GM12878 (cell line): ENCODE results near the gene CELF2. TPM values are rescaled to one million over a fixed set of nuclear protein-coding genes. Genes with fewer than 3 reads are reported as not detected.

Experiments used
- ATAC-seq: fragments of 200-7000 bp; cut with Tn5 transposase; 3 replicates; pipeline ENCODE4 v1.9.1; 2020; ENCODE audit warnings: mild to moderate bottlenecking, moderate library complexity
- BruUV-seq: library from RNA; stranded (reverse); fragments of 400-500 nt; replicated peaks from 2 replicates; lab custom pipeline; 2021; lab: Mats Ljungman, UMichigan
- CTCF ChIA-PET: fragments of 300-600 bp; sonication (Branson Sonifier 250); formaldehyde crosslinking; extraction: SDS; loops from one replicate; lab custom pipeline; 2021; ENCODE audit warnings: inconsistent platforms; lab: Yijun Ruan, JAX
- POLR2A ChIA-PET: fragments of 350-600 bp; formaldehyde crosslinking; extraction: SDS; loops from one replicate; lab custom pipeline; 2021; ENCODE audit warnings: inconsistent platforms; lab: Charles Lee
- RAD21 ChIA-PET: fragments of 300-600 bp; sonication (Branson Sonifier 250); formaldehyde crosslinking; loops from one replicate; lab custom pipeline; 2023; ENCODE audit warnings: antibody characterized with exemption; ENCODE audit not compliant: unreplicated experiment; lab: Charles Lee
- SMC1A ChIA-PET: fragments of 300-600 bp; sonication (Branson Sonifier 250); formaldehyde crosslinking; loops from one replicate; lab custom pipeline; 2023; ENCODE audit not compliant: unreplicated experiment, uncharacterized antibody; lab: Charles Lee
- DNase-seq: peaks from one replicate; pipeline ENCODE4 v3.0.0-alpha.2; 2011; ENCODE audit warnings: low read depth, low spot score
- FAIRE-seq: peaks from 3 replicates; lab custom pipeline; 2011; peaks lifted over from hg19 to GRCh38; lab: Jason Lieb, UNC
- H2AFZ ChIP-seq: 2 replicates; pipeline ENCODE4 v1.6.0; 2011; ENCODE audit warnings: low read depth, low read length, control low read depth; ENCODE audit not compliant: control insufficient read depth
- H3K27ac ChIP-seq: 2 replicates; pipeline ENCODE4 v1.5.1; 2011; ENCODE audit warnings: control low read depth; ENCODE audit not compliant: control insufficient read depth, insufficient read depth
- H3K27me3 ChIP-seq, 2 experiments: replicated peaks in 1 of 2; 2 replicates each; pipeline versions ENCODE4 v1.6.0 to v1.6.1; 2011; ENCODE audit warnings: low read length in 1 of 2; ENCODE audit not compliant: control insufficient read depth in 2 of 2, insufficient read depth in 2 of 2
- H3K36me3 ChIP-seq, 2 experiments: 2 replicates each; pipeline ENCODE4 v1.5.1; 2011; ENCODE audit warnings: low read length in 1 of 2; ENCODE audit not compliant: control insufficient read depth in 2 of 2, insufficient read depth in 2 of 2
- H3K4me1 ChIP-seq: 2 replicates; pipeline ENCODE4 v1.6.1; 2011; ENCODE audit warnings: mild to moderate bottlenecking, low read length, moderate library complexity, mixed read lengths; ENCODE audit not compliant: control insufficient read depth, insufficient read depth
- H3K4me2 ChIP-seq: 2 replicates; pipeline ENCODE4 v1.6.0; 2011; ENCODE audit warnings: control low read depth; ENCODE audit not compliant: control insufficient read depth, insufficient read depth
- H3K4me3 ChIP-seq: fragments of 200-600 bp; sonication (generic); 2 replicates; pipeline ENCODE4 v1.5.1; 2016
- H3K79me2 ChIP-seq: 2 replicates; pipeline ENCODE4 v1.6.0; 2011; ENCODE audit warnings: low read length; ENCODE audit not compliant: control insufficient read depth, insufficient read depth
- H3K9ac ChIP-seq: 2 replicates; pipeline ENCODE4 v1.8.0; 2011; ENCODE audit warnings: low read length, control low read depth, mixed read lengths; ENCODE audit not compliant: control insufficient read depth, insufficient read depth
- H3K9me3 ChIP-seq: replicated peaks from 3 replicates; pipeline ENCODE4 v1.5.1; 2011; ENCODE audit warnings: mild to moderate bottlenecking, low read length; ENCODE audit not compliant: control insufficient read depth, insufficient read depth
- H4K20me1 ChIP-seq: 2 replicates; pipeline ENCODE4 v1.6.0; 2011; ENCODE audit not compliant: control insufficient read depth, insufficient read depth
- BMI1 ChIP-seq: fragments of 450-650 bp; IDR thresholded peaks from 2 replicates; pipeline ENCODE4 v1.6.1; 2016; ENCODE audit warnings: mild to moderate bottlenecking, moderate library complexity, borderline replicate concordance
- DPF2 ChIP-seq: fragments of 450-650 bp; IDR thresholded peaks from 2 replicates; pipeline ENCODE4 v1.6.1; 2017; ENCODE audit warnings: mild to moderate bottlenecking
- HDGF ChIP-seq: fragments of 450-650 bp; IDR thresholded peaks from 2 replicates; pipeline ENCODE4 v1.6.1; 2016; ENCODE audit warnings: antibody characterized with exemption
- JUNB ChIP-seq: IDR thresholded peaks from 2 replicates; pipeline ENCODE4 v1.6.1; 2016; ENCODE audit warnings: antibody characterized with exemption, mild to moderate bottlenecking
- MTA2 ChIP-seq: fragments of 450-650 bp; IDR thresholded peaks from 2 replicates; pipeline ENCODE4 v1.6.1; 2016; ENCODE audit warnings: low read depth, mild to moderate bottlenecking, moderate library complexity
- MTA3 ChIP-seq: IDR thresholded peaks from 2 replicates; pipeline ENCODE4 v1.6.1; 2012; ENCODE audit warnings: low read length, inconsistent platforms, borderline replicate concordance
- NR2C1 ChIP-seq: fragments of 450-650 bp; IDR thresholded peaks from 2 replicates; pipeline ENCODE4 v1.6.1; 2017; ENCODE audit warnings: antibody characterized with exemption, mild to moderate bottlenecking, moderate library complexity
- POU2F2 ChIP-seq: IDR thresholded peaks from 3 replicates; pipeline ENCODE4 v1.6.1; 2011; ENCODE audit warnings: low read depth, mild to moderate bottlenecking, low read length, borderline replicate concordance
- RAD21 ChIP-seq: IDR thresholded peaks from 2 replicates; pipeline ENCODE4 v1.6.1; 2011; ENCODE audit warnings: mild to moderate bottlenecking, low read depth, low read length, moderate library complexity; ENCODE audit not compliant: insufficient read depth
- TARDBP ChIP-seq: IDR thresholded peaks from 2 replicates; pipeline ENCODE4 v1.6.1; 2016; ENCODE audit warnings: borderline replicate concordance
- YY1 ChIP-seq: IDR thresholded peaks from 2 replicates; pipeline ENCODE4 v1.6.1; 2011; ENCODE audit warnings: low read depth, mild to moderate bottlenecking, low read length
- ZBED1 ChIP-seq: IDR thresholded peaks from 2 replicates; pipeline ENCODE4 v1.6.1; 2016; ENCODE audit warnings: borderline replicate concordance
- ZBTB4 ChIP-seq: fragments of 450-650 bp; formaldehyde crosslinking; IDR thresholded peaks from 2 replicates; pipeline ENCODE4 v1.4.0; 2022; ENCODE audit warnings: mild to moderate bottlenecking, moderate library complexity
- ZZZ3 ChIP-seq: IDR thresholded peaks from 2 replicates; pipeline ENCODE4 v1.6.1; 2011; ENCODE audit warnings: low read depth; ENCODE audit not compliant: control insufficient read depth, insufficient read length
- WGBS: methylation state at CpG from one replicate; pipeline ENCODE4 v1.1.6; 2016; ENCODE audit warnings: low lambda C conversion rate; ENCODE audit not compliant: insufficient replicate concordance, insufficient coverage; ENCODE audit errors: missing lambda C conversion rate; 5-methylcytosine and 5-hydroxymethylcytosine counted together
- in situ Hi-C: fragments of 300-500 bp; cut with MboI; formaldehyde crosslinking; loops from 9 replicates; pipeline ENCODE4 v1.14.3; 2018; ENCODE audit warnings: mixed read lengths
- intact Hi-C: fragments of 100-400 bp; cut with micrococcal nuclease; formaldehyde crosslinking; loops from one replicate; pipeline ENCODE4 v1.14.2; 2022; ENCODE audit not compliant: unreplicated experiment
- polyA plus RNA-seq, 11 experiments: library from polyadenylated mRNA; depleted of rRNA in 4 of 11; unstranded in 6 of 11; stranded (reverse) in 5 of 11; fragments of >200 nt; fragmentation: Nextera tagmentation in 4 of 11; fragmentation: Illumina TruSeq in 1 of 11; extraction: Ambion mirVana in 4 of 11; extraction: Trizol in 1 of 11; gene quantifications; 1 replicate in 1 of 11; 2 replicates in 10 of 11; pipeline versions ENCODE4 v1.2.1 to v1.2.3, GENCODE V29; 2011 to 2016; ENCODE audit warnings: inconsistent platforms in 2 of 11, missing spikeins in 2 of 11, low read depth in 1 of 11
- total RNA-seq, 4 experiments: library from RNA; depleted of rRNA in 3 of 4; stranded (reverse); fragments of >200 nt in 3 of 4; fragmentation: Illumina TruSeq in 1 of 4; extraction: Trizol in 1 of 4; gene quantifications; 2 replicates each; pipeline versions ENCODE4 v1.2.1 to v1.2.3, GENCODE V29; 2013 to 2021
- TF ChIP-seq, protein P1 (sequence below): fragments of 450-650 bp; IDR thresholded peaks from 2 replicates; pipeline ENCODE4 v1.6.1; 2017; ENCODE audit warnings: antibody characterized with exemption, mild to moderate bottlenecking, moderate library complexity
- TF ChIP-seq, protein P2 (sequence below): IDR thresholded peaks from 2 replicates; pipeline ENCODE4 v1.6.1; 2011; ENCODE audit warnings: mild to moderate bottlenecking, low read depth, low read length, moderate library complexity; ENCODE audit not compliant: insufficient replicate concordance

Gene CELF2
- total and polyA plus RNA-seq, 10 of the 15 experiments (the other 5 are each of a cell fraction or from before 2014, with no cell fraction given): 20.8 to 129 (median 86.3) TPM

- ChIA-PET RAD21 (no interaction called here), POLR2A (no interaction called here), SMC1A (interaction anchor here (1.2 to 1.4 kb wide), 2 partner anchors 9 to 18 kb away, joined by 3 to 4 read pairs; no protein-coding TSS in a partner anchor), CTCF (interaction anchor here (1.4 kb wide), 1 partner anchor 16 kb away, joined by 4 read pairs; no protein-coding TSS in a partner anchor)
- no peaks in the 10 kb centered on the region for H3K36me3 ChIP-seq
- intact Hi-C loops (loop anchor here (10.0 kb wide), 1 partner anchor 255 kb away; no protein-coding TSS in a partner anchor), in situ Hi-C loops (no loop called here)
- no peak for FAIRE-seq
- H3K4me3 ChIP-seq: no peak overlapping the region
- no peak overlapping the region for H3K9ac ChIP-seq
- H4K20me1 ChIP-seq: no peaks in the 10 kb centered on the region
- H3K27ac ChIP-seq: no peak overlapping the region
- no peak for DNase-seq
- no peak overlapping the region for H3K4me2 ChIP-seq
- H3K9me3 ChIP-seq: no peaks in the 10 kb centered on the region
- no TSS peak for BruUV-seq
- H3K27me3 ChIP-seq: peaks cover 2 to 25% of the 10 kb centered on the region in 2 experiments; a peak in 3 of 4 replicates
- WGBS: 61% methylated on average over 11 of the region's 11 CpGs
- ATAC-seq: no peak
- TF ChIP-seq MTA2 (no peak), ZBTB4 (CRISPR knock-in tag) (no peak), YY1 (no peak), ZBED1 (no peak), POU2F2 (no peak), RAD21 (no peak), TARDBP (no peak), HDGF (no peak), ZZZ3 (no peak), MTA3 (no peak), NR2C1 (no peak), BMI1 (no peak), DPF2 (no peak), JUNB (no peak)
- TF ChIP-seq, protein P1, sequence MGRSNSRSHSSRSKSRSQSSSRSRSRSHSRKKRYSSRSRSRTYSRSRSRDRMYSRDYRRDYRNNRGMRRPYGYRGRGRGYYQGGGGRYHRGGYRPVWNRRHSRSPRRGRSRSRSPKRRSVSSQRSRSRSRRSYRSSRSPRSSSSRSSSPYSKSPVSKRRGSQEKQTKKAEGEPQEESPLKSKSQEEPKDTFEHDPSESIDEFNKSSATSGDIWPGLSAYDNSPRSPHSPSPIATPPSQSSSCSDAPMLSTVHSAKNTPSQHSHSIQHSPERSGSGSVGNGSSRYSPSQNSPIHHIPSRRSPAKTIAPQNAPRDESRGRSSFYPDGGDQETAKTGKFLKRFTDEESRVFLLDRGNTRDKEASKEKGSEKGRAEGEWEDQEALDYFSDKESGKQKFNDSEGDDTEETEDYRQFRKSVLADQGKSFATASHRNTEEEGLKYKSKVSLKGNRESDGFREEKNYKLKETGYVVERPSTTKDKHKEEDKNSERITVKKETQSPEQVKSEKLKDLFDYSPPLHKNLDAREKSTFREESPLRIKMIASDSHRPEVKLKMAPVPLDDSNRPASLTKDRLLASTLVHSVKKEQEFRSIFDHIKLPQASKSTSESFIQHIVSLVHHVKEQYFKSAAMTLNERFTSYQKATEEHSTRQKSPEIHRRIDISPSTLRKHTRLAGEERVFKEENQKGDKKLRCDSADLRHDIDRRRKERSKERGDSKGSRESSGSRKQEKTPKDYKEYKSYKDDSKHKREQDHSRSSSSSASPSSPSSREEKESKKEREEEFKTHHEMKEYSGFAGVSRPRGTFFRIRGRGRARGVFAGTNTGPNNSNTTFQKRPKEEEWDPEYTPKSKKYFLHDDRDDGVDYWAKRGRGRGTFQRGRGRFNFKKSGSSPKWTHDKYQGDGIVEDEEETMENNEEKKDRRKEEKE: no peak
- TF ChIP-seq, protein P2, sequence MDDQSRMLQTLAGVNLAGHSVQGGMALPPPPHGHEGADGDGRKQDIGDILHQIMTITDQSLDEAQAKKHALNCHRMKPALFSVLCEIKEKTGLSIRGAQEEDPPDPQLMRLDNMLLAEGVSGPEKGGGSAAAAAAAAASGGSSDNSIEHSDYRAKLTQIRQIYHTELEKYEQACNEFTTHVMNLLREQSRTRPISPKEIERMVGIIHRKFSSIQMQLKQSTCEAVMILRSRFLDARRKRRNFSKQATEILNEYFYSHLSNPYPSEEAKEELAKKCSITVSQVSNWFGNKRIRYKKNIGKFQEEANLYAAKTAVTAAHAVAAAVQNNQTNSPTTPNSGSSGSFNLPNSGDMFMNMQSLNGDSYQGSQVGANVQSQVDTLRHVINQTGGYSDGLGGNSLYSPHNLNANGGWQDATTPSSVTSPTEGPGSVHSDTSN: no peak
- TF ChIP-seq, all 136 proteins: peak for 0
- Histone ChIP-seq H3K79me2 (no peaks in the 10 kb centered on the region), H3K4me1 (no peaks in the 10 kb centered on the region), H2AFZ (no peak overlapping the region)
Observed at GRCh38 chr10:11019724-11020547, 2.3 kb downstream of the CELF2 start.
